ENCODE results near the gene TMEM143. TPM values are rescaled to one million over a fixed set of nuclear protein-coding genes. Genes with fewer than 3 reads are reported as not detected.
"Not testable (repeated sequence)": the region's sequence is repeated elsewhere in the genome, so short reads cannot be mapped to it uniquely, and the experiment has no call there.

Gene TMEM143
- total RNA-seq, 1 experiment from 2014 or later, result 15.2 TPM

DNA sequence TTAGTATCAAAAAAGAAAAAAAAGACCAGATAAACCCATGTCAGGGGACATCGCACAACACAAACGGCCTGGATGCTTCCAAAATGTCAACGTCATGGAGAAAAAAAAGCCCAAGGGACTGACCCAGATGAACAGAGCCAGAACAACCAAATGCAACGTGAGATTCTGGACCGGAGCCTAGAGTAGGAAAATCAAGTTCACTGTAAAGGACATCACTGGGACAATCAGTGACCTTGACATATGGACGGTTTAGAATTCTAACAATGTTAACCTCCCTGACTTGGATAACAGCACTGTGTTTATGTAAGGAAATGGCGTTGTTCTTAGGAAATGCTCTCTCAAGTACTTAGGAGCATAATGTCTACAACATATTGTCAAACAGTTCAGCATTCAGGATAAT, 53.5 kb downstream of the TMEM143 start:
- no peak overlapping the region for H4K5ac ChIP-seq (ENCODE audit: insufficient read length, low read depth, low read length)
- no peaks in the 10 kb centered on the region for H3K79me2 ChIP-seq (ENCODE audit: insufficient read depth, low read length)
- H3K4me2 ChIP-seq (ENCODE audit: insufficient read depth, insufficient read length, low read length), result no peak overlapping the region
- H3K4me3 Mint-ChIP-seq, result no peak overlapping the region
- H2BK5ac ChIP-seq (ENCODE audit: insufficient read length, low read length), result no peak overlapping the region
- H2BK120ac ChIP-seq (ENCODE audit: low read depth, low read length, poor library complexity, severe bottlenecking), result no peak overlapping the region
- no peak overlapping the region for H2BK12ac ChIP-seq (ENCODE audit: insufficient read length, low read depth, low read length)
- H3K27me3 Mint-ChIP-seq (ENCODE audit: low read depth), result peaks cover 2% of the 10 kb centered on the region
- H3K18ac ChIP-seq (ENCODE audit: insufficient read length, low read depth, low read length), result no peak overlapping the region
- TF ChIP-seq, protein P1, sequence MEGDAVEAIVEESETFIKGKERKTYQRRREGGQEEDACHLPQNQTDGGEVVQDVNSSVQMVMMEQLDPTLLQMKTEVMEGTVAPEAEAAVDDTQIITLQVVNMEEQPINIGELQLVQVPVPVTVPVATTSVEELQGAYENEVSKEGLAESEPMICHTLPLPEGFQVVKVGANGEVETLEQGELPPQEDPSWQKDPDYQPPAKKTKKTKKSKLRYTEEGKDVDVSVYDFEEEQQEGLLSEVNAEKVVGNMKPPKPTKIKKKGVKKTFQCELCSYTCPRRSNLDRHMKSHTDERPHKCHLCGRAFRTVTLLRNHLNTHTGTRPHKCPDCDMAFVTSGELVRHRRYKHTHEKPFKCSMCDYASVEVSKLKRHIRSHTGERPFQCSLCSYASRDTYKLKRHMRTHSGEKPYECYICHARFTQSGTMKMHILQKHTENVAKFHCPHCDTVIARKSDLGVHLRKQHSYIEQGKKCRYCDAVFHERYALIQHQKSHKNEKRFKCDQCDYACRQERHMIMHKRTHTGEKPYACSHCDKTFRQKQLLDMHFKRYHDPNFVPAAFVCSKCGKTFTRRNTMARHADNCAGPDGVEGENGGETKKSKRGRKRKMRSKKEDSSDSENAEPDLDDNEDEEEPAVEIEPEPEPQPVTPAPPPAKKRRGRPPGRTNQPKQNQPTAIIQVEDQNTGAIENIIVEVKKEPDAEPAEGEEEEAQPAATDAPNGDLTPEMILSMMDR (conservative IDR thresholded peaks at IDR 0.05), result no peak
- H3K4me1 Mint-ChIP-seq, result peaks cover 8 to 11% of the 10 kb centered on the region in 2 experiments
- H2BK20ac ChIP-seq (ENCODE audit: low read depth, low read length, poor library complexity, severe bottlenecking), result no peak overlapping the region
- no peaks in the 10 kb centered on the region for H3K79me1 ChIP-seq (ENCODE audit: insufficient read depth, low read depth, low read length, poor library complexity, severe bottlenecking)
- no peaks in the 10 kb centered on the region for H3K36me3 Mint-ChIP-seq (ENCODE audit: insufficient read depth in 1 of 3, low read depth in 3 of 3)
- no peaks in the 10 kb centered on the region for H3K9me3 ChIP-seq (ENCODE audit: control insufficient read depth, low read depth, low read length)
- H3K27me3 ChIP-seq (ENCODE audit: insufficient read depth, low read length), result no peaks in the 10 kb centered on the region
- H4K8ac ChIP-seq (replicated peaks; ENCODE audit: insufficient read length, low read depth, low read length), result no peak overlapping the region
- H3K14ac ChIP-seq (ENCODE audit: insufficient read depth, low read length), result no peak overlapping the region
- no peak overlapping the region for H3K56ac ChIP-seq (ENCODE audit: insufficient read length, low read depth, low read length)
- H3K23me2 ChIP-seq (ENCODE audit: insufficient read length, low read depth, low read length, poor library complexity, severe bottlenecking), result no peaks in the 10 kb centered on the region
- H2AK5ac ChIP-seq (ENCODE audit: insufficient read length, low read length), result no peak overlapping the region
- H3K27ac Mint-ChIP-seq, result no peak overlapping the region
- H4K20me1 ChIP-seq (ENCODE audit: control insufficient read depth, insufficient read depth, insufficient read length), result no peaks in the 10 kb centered on the region
- no peaks in the 10 kb centered on the region for H3K4me1 ChIP-seq (ENCODE audit: insufficient read depth, low read length)
- no CpG with 5 or more reads among the region's 7 CpGs for WGBS (ENCODE audit: extremely low coverage, insufficient read length, low lambda C conversion rate)
- no peak overlapping the region for H4K91ac ChIP-seq (ENCODE audit: insufficient read length, low read depth, low read length)
- H2BK15ac ChIP-seq (ENCODE audit: low read depth, low read length), result no peak overlapping the region
- H3K27ac ChIP-seq (ENCODE audit: insufficient read length, low read depth, low read length), result no peak overlapping the region
- no peaks in the 10 kb centered on the region; a peak in 1 of 5 replicates for H3K9me3 Mint-ChIP-seq
- H3K9ac ChIP-seq (ENCODE audit: extremely low read depth, insufficient read length, low read length), result no peak overlapping the region
- H2AFZ ChIP-seq (ENCODE audit: low read length), result no peak overlapping the region
- H3T11ph ChIP-seq (ENCODE audit: low read length), result no peak overlapping the region
- no peak for DNase-seq
- H3K23ac ChIP-seq (ENCODE audit: insufficient read length, low read depth, low read length), result no peak overlapping the region
- H3K4ac ChIP-seq (ENCODE audit: low read depth, low read length), result no peak overlapping the region

DNA sequence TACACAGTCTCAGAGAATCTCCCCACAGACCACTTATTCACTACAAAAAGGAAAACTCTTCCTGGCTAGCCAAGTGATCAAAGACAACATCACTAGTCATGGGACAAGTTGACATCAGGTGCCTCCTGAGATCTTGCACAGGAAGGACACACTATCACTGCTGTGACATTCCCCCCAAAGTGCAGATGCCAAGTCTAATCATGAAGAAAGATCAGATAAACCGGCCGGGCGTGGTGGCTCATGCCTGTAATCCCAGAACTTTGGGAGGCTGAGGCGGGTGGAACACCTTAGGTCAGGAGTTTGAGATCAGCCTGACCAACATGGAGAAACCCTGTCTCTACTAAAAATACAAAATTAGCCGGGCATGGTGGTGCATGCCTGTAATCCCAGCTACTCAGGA, 54.0 kb downstream of the TMEM143 start:
- not testable (repeated sequence) for H4K20me1 ChIP-seq (ENCODE audit: control insufficient read depth, insufficient read depth, insufficient read length); H3K79me1 ChIP-seq (ENCODE audit: insufficient read depth, low read depth, low read length, poor library complexity, severe bottlenecking); H3K36me3 Mint-ChIP-seq (ENCODE audit: insufficient read depth in 1 of 3, low read depth in 3 of 3); H3K4me1 ChIP-seq (ENCODE audit: insufficient read depth, low read length); H3K9me3 ChIP-seq (ENCODE audit: control insufficient read depth, low read depth, low read length); DNase-seq; H3K9ac ChIP-seq (ENCODE audit: extremely low read depth, insufficient read length, low read length); H3K18ac ChIP-seq (ENCODE audit: insufficient read length, low read depth, low read length); H3K4me2 ChIP-seq (ENCODE audit: insufficient read depth, insufficient read length, low read length); H4K91ac ChIP-seq (ENCODE audit: insufficient read length, low read depth, low read length); H3K4me3 Mint-ChIP-seq; H3K27ac Mint-ChIP-seq; H2AK5ac ChIP-seq (ENCODE audit: insufficient read length, low read length); H3K9me3 Mint-ChIP-seq; H3K27me3 ChIP-seq (ENCODE audit: insufficient read depth, low read length); H3K27ac ChIP-seq (ENCODE audit: insufficient read length, low read depth, low read length); H3T11ph ChIP-seq (ENCODE audit: low read length); H2BK120ac ChIP-seq (ENCODE audit: low read depth, low read length, poor library complexity, severe bottlenecking); H3K79me2 ChIP-seq (ENCODE audit: insufficient read depth, low read length); H4K8ac ChIP-seq (replicated peaks; ENCODE audit: insufficient read length, low read depth, low read length); H2AFZ ChIP-seq (ENCODE audit: low read length); H3K14ac ChIP-seq (ENCODE audit: insufficient read depth, low read length); H2BK12ac ChIP-seq (ENCODE audit: insufficient read length, low read depth, low read length); H3K27me3 Mint-ChIP-seq (ENCODE audit: low read depth); H2BK5ac ChIP-seq (ENCODE audit: insufficient read length, low read length); H4K5ac ChIP-seq (ENCODE audit: insufficient read length, low read depth, low read length); H3K23me2 ChIP-seq (ENCODE audit: insufficient read length, low read depth, low read length, poor library complexity, severe bottlenecking); H3K56ac ChIP-seq (ENCODE audit: insufficient read length, low read depth, low read length); H2BK15ac ChIP-seq (ENCODE audit: low read depth, low read length); H3K4ac ChIP-seq (ENCODE audit: low read depth, low read length); H3K23ac ChIP-seq (ENCODE audit: insufficient read length, low read depth, low read length); H2BK20ac ChIP-seq (ENCODE audit: low read depth, low read length, poor library complexity, severe bottlenecking)
- no CpG with 5 or more reads among the region's 5 CpGs for WGBS (ENCODE audit: extremely low coverage, insufficient read length, low lambda C conversion rate)
- H3K4me1 Mint-ChIP-seq, result peaks cover 8 to 10% of the 10 kb centered on the region in 2 experiments
